Esophagus muscularis mucosa (tissue), 4 donors: ENCODE measurements around the gene NSDHL.

Source experiments
- CTCF ChIP-seq, 3 experiments: fragments of 200-600 bp in 2 of 3; fragments of 450-650 bp in 1 of 3; sonication (generic) in 2 of 3; IDR thresholded peaks; one replicate each; pipeline ENCODE4 v1.5.1; 2017 to 2019; ENCODE audit warnings: antibody characterized with exemption in 3 of 3, mild to moderate bottlenecking in 2 of 3, moderate library complexity in 1 of 3
- EP300 ChIP-seq: sonication (generic); formaldehyde crosslinking; IDR thresholded peaks from one replicate; pipeline ENCODE4 v1.6.1; 2017; ENCODE audit warnings: antibody characterized with exemption
- POLR2A ChIP-seq: fragments of 450-650 bp; IDR thresholded peaks from one replicate; pipeline ENCODE4 v1.6.1; 2017; ENCODE audit warnings: antibody characterized with exemption, moderate library complexity, mild to moderate bottlenecking, low read depth

GRCh38 chrX:152865232-152865920 is 34.5 kb downstream of the NSDHL start:
- TF ChIP-seq CTCF (IDR thresholded peaks at IDR 0.05): no peak
- no peak for TF ChIP-seq POLR2A
- no peak for TF ChIP-seq EP300
